Epidermal melanocyte (primary cell): ENCODE results near the gene HECA.

ENCODE experiments used
- DNase-seq: peaks from one replicate; pipeline ENCODE4 v3.0.0; 2011; ENCODE audit warnings: low spot score; ENCODE audit not compliant: insufficient read length

Gene HECA

DNA sequence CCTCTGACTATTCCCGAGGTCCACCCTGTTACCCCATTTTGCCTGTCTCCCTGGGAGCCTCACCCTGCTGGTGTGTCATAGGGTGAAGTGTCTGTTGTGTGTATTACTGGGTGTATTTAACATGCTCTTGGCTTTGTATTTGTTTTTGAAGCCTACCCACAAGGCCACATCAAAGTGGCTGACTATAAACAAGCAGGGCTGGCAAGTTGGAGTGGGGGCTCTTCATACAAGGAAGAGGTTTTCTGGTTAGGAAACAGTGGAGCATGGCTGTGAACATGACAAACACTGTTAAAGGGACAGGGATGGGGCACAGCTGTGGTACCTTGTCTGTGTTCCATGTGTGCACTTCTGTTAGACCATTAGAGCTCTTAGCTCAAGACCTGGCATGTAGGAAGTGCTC, 26.3 kb downstream of the HECA start:
- no peak for DNase-seq

DNA sequence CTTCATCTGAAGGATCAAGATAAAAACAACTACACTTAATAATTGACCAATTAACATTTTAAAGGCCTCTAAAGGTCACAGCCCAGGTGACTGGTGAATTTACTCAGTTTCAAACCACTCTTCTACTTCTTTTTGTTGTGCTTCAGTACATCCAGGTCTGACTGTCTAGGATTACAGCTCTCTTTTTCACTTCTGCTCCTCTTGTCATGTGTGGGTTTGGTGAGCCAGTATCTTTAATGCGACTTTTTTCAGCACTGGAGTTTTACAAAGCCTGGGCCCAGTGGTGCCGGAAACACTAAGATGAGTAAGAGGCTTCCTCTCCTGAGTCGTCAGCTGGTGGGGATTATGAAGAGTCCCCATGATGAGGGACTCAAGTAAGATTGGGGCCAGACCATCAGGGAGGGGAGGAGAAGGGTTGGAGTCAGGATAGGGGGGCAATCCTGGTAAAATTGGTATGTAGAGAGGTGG, 27.0 kb downstream of the HECA start:
- DNase-seq = no peak

- no peak for DNase-seq
These were observed 29.1 kb downstream of the HECA start for GRCh38 chr6:139164001-139164400.

DNA sequence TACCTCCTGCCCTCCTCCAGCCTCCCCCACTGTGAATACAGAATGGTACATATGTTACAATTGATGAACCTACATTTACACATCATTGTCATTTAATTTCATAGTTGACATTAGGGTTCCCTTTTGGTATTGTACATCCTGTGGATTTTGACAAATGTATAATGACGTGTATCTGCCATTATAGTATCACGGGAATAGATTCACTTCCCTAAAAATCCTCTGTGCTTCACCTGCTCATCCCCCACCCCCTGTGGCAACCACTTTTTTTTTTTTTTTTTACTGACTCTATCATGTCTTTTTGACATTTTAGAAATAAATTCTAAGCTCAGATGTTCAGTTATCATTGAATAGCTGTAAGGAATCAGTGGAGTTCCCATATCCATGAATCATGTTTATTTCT, 30.4 kb downstream of the HECA start:
- no peak for DNase-seq

DNA sequence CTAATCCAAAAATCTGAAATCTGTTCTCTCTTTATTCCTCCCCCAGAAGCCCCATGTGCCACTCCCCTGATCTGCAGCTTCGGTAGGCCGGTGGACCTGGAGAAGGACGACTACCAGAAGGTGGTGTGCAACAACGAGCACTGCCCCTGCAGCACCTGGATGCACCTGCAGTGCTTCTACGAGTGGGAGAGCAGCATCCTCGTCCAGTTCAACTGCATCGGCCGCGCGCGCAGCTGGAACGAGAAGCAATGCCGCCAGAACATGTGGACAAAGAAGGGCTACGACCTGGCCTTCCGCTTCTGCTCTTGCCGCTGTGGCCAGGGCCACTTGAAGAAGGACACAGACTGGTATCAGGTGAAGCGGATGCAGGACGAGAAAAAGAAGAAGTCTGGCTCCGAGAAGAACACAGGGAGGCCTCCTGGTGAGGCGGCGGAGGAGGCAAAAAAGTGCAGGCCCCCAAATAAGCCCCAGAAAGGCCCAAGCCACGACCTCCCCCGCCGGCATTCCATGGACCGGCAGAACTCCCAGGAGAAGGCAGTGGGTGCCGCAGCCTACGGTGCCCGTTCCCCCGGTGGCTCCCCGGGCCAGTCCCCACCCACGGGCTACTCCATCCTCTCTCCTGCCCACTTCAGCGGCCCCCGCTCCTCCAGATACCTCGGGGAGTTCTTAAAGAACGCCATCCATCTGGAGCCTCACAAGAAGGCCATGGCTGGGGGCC, 31.5 kb downstream of the HECA start:
- no peak for DNase-seq

DNA sequence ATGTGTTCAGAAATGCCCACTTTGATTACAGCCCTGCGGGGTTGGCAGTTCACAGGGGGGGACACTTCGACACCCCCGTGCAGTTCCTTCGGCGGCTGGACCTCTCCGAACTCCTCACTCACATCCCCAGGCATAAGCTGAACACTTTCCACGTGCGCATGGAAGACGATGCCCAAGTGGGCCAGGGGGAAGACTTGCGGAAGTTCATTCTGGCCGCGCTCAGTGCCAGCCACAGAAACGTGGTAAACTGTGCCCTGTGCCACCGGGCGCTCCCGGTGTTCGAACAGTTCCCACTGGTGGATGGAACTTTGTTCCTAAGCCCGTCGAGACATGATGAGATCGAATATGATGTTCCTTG, 32.1 kb downstream of the HECA start:
- no peak for DNase-seq

- DNase-seq = no peak
These were observed 37.3 kb downstream of the HECA start for GRCh38 chr6:139172151-139172550.

DNA sequence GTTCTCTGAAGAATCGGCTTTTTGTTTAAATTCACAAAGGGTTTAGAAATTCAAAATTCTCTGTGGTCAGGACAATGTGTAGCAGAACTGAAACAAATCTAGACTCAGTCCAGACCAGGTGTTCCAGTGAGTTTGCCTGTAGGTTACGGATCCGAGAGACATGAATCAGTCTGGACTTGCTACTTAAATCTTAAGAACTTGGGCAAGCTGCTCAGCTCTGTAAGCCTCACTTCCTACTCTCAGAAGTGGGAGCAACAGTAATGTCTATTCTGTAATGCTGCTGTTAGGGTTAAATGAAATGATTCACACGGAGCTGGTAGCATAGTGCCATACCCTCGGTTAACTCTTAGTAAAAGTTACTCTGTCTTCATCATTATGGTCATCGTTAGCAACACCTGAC, 37.7 kb downstream of the HECA start:
- DNase-seq = no peak

DNA sequence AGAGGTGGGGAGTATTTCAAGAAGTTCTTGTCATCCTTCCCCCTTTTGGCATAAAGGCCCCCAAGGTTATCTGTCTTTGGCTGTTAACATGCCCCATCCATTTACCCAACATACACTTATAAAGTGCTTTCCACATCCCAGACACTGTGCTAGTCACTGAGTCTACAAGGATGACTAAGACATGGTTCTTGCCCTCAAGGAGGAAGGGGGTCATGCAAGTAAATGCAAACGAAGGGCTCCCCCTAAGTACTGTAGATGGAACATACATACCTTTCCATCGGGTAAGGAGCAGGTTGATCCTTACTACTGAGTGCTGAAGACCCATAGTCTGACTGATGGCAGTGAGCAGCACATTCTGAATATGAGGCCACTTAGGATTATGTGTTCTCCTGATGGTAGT, 38.3 kb downstream of the HECA start:
- DNase-seq = no peak

GRCh38 chr6:139173822-139174221, 38.9 kb downstream of the HECA start:
- DNase-seq = no peak

DNA sequence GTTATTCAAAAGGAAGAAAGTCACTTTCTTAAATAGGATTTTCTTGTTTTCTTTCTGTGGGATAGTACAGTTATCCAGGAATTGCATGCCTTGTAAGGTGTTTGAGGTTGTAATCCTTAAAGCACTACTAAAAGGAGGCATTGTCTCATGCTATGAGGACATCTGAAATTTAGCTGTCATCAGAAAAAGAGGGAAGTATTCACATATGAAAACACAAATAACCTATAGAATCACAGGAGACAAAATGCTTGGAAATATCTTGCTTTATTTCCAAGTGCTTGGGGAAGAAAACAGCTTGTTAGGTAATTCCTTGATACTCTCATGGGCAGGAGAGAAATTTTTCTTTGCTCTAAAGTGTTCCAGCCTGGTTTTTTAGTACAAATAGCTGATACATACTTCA, 40.1 kb downstream of the HECA start:
- DNase-seq = no peak

- no peak for DNase-seq
These were observed 40.6 kb downstream of the HECA start for GRCh38 chr6:139175389-139175948.

- no peak for DNase-seq
These were observed 46.4 kb downstream of the HECA start for GRCh38 chr6:139181236-139181635.

DNA sequence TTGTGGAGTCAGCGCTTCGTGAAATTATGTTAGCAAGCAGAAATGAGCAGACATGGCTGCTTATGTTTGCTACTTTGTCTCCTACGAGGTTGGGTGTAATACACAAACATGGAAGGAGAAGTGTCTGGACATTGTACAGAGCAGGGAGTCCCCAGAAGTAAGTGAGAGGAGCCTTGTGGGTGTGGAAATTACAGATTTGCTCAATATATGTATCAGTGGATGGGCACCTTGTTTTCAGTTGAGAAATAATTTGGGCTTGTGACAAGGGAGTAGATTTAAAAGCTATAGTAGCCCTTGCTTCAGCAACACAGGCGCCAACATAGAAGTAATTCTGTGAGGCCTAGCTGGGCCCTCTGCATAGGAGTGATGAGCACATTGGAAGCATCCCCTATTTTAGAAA, 49.2 kb downstream of the HECA start:
- no peak for DNase-seq

GRCh38 chr6:139184459-139184858, 49.6 kb downstream of the HECA start:
- no peak for DNase-seq

DNA sequence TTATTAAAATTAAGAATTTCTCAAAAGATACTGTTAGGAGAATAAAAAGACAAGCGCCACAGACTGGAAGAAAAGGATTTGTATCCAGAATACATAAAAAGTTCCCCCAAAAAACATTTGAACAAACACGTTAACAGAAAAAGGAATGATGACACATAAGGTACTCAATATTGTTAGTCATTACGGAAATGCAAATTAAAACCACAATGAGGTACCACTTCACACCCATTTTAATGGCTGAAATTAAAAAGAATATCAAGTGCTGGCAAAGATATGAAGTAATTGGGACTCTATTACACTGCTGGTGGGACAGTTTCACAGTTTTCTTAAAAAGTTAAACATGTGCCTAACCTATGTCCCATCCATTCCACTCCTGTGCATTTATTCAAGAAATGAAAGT, 51.4 kb downstream of the HECA start:
- DNase-seq = no peak

DNA sequence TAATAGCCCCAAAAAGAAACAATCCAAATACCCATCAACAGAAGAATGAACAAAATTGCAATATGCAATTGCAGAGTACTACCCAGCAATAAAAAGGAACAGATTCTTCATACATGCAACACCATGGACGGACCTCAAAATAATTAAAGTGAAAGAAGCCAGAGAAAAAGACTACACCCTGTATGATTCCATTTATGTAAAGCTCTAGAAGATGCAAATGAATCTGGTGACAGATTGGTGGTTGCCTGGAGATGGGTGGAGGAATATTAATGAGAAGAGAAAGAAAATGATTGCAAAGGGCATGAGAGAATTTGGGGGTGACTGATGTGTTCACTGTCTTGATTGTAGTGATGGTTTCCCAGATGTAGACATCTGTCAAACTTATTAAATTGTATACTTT, 51.8 kb downstream of the HECA start:
- DNase-seq = no peak

GRCh38 chr6:139187489-139187888, 52.6 kb downstream of the HECA start:
- DNase-seq = no peak

DNA sequence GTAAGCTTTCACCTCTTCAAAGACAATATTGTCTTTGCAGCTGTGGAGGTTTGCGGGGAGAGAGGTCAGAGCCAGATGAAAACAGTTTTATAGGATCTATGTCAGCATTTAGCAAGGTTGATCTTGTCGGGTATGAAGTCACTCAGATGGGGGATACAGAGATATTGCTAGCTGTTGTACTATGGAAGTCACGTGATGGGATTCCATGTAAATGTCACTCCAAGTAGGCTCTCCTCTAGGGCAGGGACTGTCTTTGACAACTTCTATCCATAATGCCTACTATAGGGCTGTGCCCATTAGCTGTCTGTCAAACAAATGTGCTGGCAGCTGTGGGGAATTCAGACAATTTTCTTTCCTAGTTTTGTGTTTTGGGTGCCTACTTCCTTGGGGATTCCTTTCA, 54.8 kb downstream of the HECA start:
- DNase-seq = no peak

- no peak for DNase-seq
These were observed 59.9 kb downstream of the HECA start for GRCh38 chr6:139194740-139195139.

DNA sequence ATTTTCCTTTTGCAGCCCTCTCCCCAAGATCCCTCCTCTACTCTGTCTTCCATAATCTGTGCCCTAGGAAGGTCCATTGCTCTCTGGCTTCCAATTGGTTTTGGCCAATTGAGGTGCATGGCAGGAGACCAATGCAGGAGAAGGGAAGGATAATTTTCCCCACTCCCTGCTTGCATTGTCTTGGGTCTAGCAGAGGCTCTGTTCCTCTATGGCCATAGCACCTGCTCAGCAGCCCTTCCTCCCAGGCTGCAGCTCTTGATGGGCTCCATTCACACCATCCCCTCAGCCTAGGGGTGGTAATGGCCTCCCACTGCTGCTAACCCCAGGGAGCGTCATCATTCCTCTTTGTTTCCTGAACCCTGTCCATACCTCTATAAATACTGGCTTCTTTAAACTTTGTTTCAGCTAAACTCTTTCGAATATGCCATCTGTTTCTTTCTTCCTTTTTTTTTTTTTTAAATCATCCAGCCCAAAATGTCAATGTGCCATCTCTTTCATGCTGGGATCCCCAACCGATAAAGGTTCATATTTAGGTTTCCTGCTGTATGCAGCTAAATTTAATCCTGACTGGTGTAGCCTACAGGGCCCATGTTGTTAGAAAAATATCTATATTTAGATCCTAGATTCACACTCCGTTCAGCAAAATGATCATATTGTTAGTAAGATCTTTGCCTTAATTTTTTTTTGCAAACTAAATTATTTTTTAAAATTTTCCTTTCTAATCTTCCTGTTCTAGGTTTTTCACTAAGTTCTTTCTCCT, 63.8 kb downstream of the HECA start:
- no peak for DNase-seq

DNA sequence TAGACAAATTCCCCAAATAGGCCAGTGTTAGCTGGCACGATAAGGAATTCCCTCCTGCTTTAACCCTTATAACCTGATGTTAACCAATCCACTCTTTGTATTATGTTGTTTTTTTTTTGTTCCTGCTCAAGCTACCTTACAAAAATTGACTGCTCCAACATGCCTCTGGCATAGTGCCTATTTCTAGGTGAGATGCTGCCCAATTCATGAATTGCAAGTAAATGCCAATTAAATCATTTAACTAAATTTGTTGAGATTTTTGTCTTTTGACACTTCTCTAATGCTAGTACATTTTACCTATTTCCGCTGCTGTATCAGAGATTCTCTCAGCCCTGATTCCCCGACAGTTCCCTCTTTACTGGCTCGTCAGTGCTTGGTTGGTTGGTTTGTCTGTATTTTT, 66.5 kb downstream of the HECA start:
- no peak for DNase-seq

DNA sequence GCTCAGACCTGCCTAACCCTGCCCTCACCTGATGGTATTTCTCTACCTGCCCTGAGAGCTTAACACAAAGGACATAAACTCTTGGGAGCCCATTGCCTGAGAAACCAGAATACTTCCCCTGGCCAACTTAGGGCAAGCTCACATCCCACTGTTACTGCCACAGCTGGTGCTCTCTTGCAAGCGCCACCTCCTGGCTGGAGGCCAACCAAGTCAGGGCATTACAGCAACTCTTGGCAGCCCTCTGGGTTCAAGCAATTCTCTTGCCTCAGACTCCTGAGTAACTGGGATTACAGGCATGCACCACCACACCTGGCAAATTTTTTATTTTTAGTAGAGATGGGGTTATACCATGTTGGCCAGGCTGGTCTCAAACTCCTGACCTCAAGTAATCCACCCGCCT, 70.1 kb downstream of the HECA start:
- DNase-seq = no peak
